NT2/D1 (cell line): ENCODE data around the gene CCDC150.
"Not testable (repeated sequence)": the region's sequence is repeated elsewhere in the genome, so short reads cannot be mapped to it uniquely, and the experiment has no call there.

Experiments used
- DNase-seq: peaks from one replicate; pipeline ENCODE4 v3.0.0-alpha.2; 2011; ENCODE audit warnings: low read depth, low spot score
- H3K27me3 ChIP-seq: 2 replicates; pipeline ENCODE4 v1.6.0; 2011; ENCODE audit warnings: mild to moderate bottlenecking; ENCODE audit not compliant: insufficient read length, insufficient read depth
- H3K36me3 ChIP-seq: 2 replicates; pipeline ENCODE4 v1.6.1; 2011; ENCODE audit warnings: mild to moderate bottlenecking, low read length, mixed read lengths; ENCODE audit not compliant: insufficient read depth, insufficient read length
- H3K4me1 ChIP-seq: 2 replicates; pipeline ENCODE4 v1.5.1; 2011; ENCODE audit not compliant: insufficient read depth, insufficient read length
- H3K4me3 ChIP-seq: 2 replicates; pipeline ENCODE4 v1.5.1; 2011; ENCODE audit warnings: low read depth; ENCODE audit not compliant: insufficient read length
- H3K9ac ChIP-seq: 2 replicates; pipeline ENCODE4 v1.6.0; 2011; ENCODE audit warnings: low read depth; ENCODE audit not compliant: insufficient read length
- H3K9me3 ChIP-seq: 2 replicates; pipeline ENCODE4 v1.5.1; 2011; ENCODE audit warnings: mild to moderate bottlenecking, low read length; ENCODE audit not compliant: insufficient read depth
- SUZ12 ChIP-seq: IDR thresholded peaks from 2 replicates; pipeline ENCODE4 v1.6.1; 2011; ENCODE audit not compliant: insufficient read length, insufficient read depth; ENCODE audit errors: extremely low read depth
- YY1 ChIP-seq: IDR thresholded peaks from 2 replicates; pipeline ENCODE4 v1.6.1; 2011; ENCODE audit not compliant: insufficient read length, insufficient read depth
- ZNF274 ChIP-seq: IDR thresholded peaks from 2 replicates; pipeline ENCODE4 v1.6.1; 2011; ENCODE audit warnings: mild to moderate bottlenecking, low read depth, low read length

CCDC150 gene

DNA sequence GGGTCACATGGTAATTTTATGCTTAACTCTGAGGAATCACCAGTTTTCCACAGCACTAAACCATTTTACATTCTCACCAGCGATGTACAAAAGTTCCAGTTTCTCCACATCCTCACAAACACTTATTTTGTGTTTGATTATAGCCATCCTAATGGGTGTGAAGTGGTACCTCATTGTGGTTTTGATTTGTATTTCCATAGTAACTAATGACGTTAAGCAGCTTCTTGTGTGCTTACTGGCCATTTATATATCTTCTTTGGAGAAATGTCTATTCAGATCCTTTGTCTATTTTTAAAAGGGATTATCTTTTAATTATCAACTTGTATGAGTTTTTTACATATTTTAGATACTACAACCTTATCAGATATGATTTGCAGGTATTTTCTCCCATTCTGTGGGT lies 42.0 kb downstream of the CCDC150 start:
- no peak overlapping the region for H3K4me3 ChIP-seq
- H3K36me3 ChIP-seq: peaks cover 38% of the 10 kb centered on the region
- H3K9me3 ChIP-seq: peaks cover 5% of the 10 kb centered on the region
- no peak for DNase-seq
- no peaks in the 10 kb centered on the region for H3K4me1 ChIP-seq
- no peak for TF ChIP-seq ZNF274
- no peak for TF ChIP-seq SUZ12
- no peak for TF ChIP-seq YY1
- H3K27me3 ChIP-seq: no peaks in the 10 kb centered on the region
- no peak overlapping the region for H3K9ac ChIP-seq

DNA sequence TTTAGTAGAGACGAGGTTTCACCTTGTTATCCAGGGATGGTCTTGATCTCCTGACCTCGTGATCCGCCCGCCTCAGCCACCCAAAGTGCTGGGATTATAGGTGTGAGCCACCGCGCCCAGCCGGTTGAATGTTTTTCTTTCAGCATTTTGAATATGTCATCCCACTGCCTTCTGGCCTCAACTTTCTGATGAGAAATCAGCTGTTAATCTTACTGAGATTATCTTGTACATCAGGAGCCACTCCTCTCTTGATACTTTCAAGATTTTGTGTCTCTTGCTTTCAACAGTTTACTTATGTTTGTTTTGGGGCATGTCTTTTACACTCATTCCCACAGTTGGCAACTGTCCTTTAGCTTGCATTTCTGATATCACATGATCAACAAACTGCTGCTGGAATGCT lies 46.3 kb downstream of the CCDC150 start:
- no peak overlapping the region for H3K4me3 ChIP-seq
- peaks cover 12% of the 10 kb centered on the region for H3K9me3 ChIP-seq
- H3K36me3 ChIP-seq: peaks cover 3% of the 10 kb centered on the region
- no peaks in the 10 kb centered on the region for H3K27me3 ChIP-seq
- no peak for TF ChIP-seq SUZ12
- TF ChIP-seq YY1: no peak
- H3K4me1 ChIP-seq: no peaks in the 10 kb centered on the region
- no peak for DNase-seq
- no peak overlapping the region for H3K9ac ChIP-seq

DNA sequence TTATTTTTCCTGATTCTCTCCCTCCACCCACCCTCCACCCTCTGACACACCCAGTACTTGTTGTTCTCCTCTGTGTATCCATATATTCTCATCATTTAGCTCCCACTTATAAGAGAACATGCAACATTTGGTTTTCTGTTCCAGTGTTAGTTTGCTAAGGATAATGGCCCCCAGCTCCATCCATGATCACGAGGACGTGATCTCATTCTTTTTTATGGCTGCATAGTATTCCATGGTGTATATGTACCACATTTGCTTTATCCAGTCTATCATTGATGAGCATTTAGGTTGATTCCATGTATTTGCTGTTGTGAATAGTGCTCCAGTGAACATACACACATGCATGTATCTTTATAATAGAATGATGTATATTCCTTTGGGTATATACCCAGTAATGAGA lies 47.2 kb downstream of the CCDC150 start:
- peaks cover 12% of the 10 kb centered on the region for H3K9me3 ChIP-seq
- DNase-seq, H3K9ac ChIP-seq, H3K4me3 ChIP-seq, H3K27me3 ChIP-seq, H3K36me3 ChIP-seq, H3K4me1 ChIP-seq: not testable (repeated sequence)

DNA sequence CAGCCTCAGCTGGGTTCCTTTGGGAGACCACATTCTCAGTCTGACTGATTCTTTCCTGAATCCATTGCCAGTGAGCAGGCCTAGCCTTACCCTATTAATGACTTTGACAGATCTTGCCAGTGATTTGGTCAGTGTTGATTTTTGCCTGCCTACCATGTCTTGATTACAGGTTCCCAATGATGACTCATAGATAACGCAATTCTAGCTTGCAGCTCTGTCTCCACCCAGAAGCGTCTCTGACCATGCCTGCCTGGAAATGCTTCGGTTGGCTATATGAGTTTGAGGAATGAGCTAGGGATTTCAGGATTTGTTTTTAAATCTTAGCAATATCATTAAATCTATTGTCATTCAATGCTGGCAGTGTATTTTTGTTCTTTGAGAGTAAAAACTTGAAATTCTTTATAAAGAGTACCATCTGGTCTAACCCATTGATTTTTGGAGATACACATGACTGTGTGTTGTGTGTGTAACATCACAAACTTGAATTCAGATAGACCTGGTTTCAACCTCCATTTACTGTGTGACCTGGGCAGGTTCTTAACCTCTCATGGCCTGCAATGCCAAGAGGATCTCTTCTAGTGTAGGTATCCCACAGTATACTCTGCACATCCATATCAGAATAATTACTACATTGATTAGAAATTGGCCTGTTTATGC lies 57.0 kb downstream of the CCDC150 start:
- Histone ChIP-seq H3K9ac (no peak overlapping the region), H3K4me1 (no peaks in the 10 kb centered on the region), H3K9me3 (no peaks in the 10 kb centered on the region), H3K4me3 (no peak overlapping the region), H3K27me3 (no peaks in the 10 kb centered on the region), H3K36me3 (no peaks in the 10 kb centered on the region)
- TF ChIP-seq SUZ12 (no peak), ZNF274 (no peak), YY1 (no peak)
- no peak for DNase-seq

DNA sequence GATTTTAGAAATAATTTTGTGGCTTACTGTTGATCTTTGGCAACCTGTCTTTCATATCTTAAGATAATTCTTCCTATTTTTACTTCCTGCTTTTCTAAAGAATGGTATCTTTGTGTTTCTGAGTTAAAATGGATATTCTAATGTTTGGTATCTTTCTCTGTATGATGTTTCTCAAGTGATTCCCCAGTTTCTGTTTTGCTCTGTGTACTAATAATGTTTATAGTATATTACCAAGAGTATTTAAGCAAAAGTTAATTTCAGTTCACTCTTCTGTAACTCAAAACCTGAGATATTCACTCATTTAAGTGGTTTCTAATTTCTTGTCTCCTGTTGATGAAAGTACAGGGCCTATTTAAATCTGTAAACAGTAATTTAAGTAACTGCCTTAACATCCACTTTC lies 58.3 kb downstream of the CCDC150 start:
- Histone ChIP-seq H3K27me3 (no peaks in the 10 kb centered on the region), H3K4me1 (no peaks in the 10 kb centered on the region), H3K4me3 (no peak overlapping the region), H3K9ac (no peak overlapping the region), H3K36me3 (peaks cover 4% of the 10 kb centered on the region), H3K9me3 (no peaks in the 10 kb centered on the region)
- TF ChIP-seq ZNF274 (no peak), YY1 (no peak), SUZ12 (no peak)
- no peak for DNase-seq

DNA sequence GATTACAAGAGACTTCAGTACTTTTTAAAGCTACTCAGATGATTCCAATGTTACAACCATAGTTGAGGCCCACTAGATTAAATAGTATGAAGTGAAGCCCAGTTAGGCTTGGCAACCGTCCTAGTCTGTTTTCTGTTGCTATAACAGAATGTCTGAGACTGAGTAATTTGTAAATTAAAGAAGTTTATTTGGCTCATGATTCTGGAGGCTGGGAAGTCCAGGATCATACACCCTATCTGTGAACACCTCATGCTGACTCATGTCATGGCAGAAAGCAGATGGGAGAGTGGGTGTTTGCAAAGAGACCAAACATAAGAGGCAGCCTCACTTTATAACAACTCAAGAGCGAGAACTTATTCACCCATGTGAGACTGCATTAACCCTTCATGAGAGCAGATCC lies 63.1 kb downstream of the CCDC150 start:
- H3K27me3 ChIP-seq: no peaks in the 10 kb centered on the region
- no peaks in the 10 kb centered on the region for H3K4me1 ChIP-seq
- H3K9ac ChIP-seq: no peak overlapping the region
- peaks cover 4% of the 10 kb centered on the region for H3K36me3 ChIP-seq
- H3K9me3 ChIP-seq: no peaks in the 10 kb centered on the region
- no peak overlapping the region for H3K4me3 ChIP-seq
- DNase-seq: no peak
- TF ChIP-seq SUZ12 (no peak), ZNF274 (no peak), YY1 (no peak)

DNA sequence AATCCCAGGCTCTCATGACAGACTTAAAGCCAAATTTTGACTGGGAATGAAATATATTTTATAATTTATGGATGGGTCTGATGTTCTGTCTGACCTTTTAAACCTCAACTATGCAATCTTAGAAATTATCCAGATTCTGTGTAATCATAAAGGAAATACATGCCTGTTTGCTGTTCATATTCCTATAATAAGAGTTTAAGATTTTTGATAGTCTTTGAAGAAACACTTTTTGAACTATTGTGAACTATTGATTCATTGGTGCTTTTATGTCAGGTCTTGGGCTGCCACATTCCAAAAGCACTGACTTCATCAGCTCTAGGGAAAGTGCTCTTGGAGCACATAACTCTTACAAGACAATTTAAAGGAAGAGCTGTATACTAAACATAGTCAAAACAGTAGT lies 64.2 kb downstream of the CCDC150 start:
- no peak overlapping the region for H3K9ac ChIP-seq
- no peaks in the 10 kb centered on the region for H3K4me1 ChIP-seq
- H3K9me3 ChIP-seq: no peaks in the 10 kb centered on the region
- H3K4me3 ChIP-seq: no peak overlapping the region
- no peak for TF ChIP-seq ZNF274
- no peak for TF ChIP-seq SUZ12
- no peak for TF ChIP-seq YY1
- no peak for DNase-seq
- no peaks in the 10 kb centered on the region for H3K27me3 ChIP-seq
- H3K36me3 ChIP-seq: peaks cover 4% of the 10 kb centered on the region

DNA sequence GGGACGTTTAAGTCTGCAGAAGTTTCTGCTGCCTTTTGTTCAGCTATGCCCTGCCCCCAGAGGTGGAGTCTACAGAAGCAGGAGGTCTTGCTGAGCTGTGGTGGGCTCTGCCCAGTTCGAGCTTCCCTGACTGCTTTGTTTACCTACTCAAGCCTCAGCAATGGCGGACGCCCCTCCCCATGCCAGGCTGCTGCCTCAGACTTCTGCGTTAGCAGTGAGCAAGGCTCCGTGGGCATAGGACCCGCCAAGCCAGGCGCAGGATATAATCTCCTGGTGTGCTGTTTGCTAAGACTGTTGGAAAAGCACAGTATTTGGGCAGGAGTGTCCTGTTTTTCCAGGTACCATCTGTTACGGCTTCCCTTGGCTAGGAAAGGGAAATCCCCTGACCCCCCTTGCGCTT lies 70.5 kb downstream of the CCDC150 start:
- DNase-seq, H3K27me3 ChIP-seq, H3K4me1 ChIP-seq, H3K4me3 ChIP-seq, H3K9ac ChIP-seq: not testable (repeated sequence)
- Histone ChIP-seq H3K9me3 (peaks cover 11% of the 10 kb centered on the region; the same call in 1 of the 2 replicates), H3K36me3 (peaks cover 19% of the 10 kb centered on the region)
